Caco-2 (cell line): Measurements from ENCODE around the gene STAT2. TPM values are rescaled to one million over a fixed set of nuclear protein-coding genes. Genes with fewer than 3 reads are reported as not detected.
A peak's percentile ranks its signal among the peaks of the same experiment; 100 is the strongest.

Source experiments
- BruUV-seq: library from RNA; stranded (reverse); fragments of 400-500 nt; replicated peaks from 2 replicates; lab custom pipeline; 2021; lab: Mats Ljungman, UMichigan
- CTCF ChIA-PET: fragments of 300-600 bp; sonication (Branson Sonifier 250); formaldehyde crosslinking; loops from one replicate; lab custom pipeline; 2022; ENCODE audit warnings: antibody characterized with exemption; lab: Charles Lee
- POLR2A ChIA-PET: fragments of 300-600 bp; sonication (Branson Sonifier 250); formaldehyde crosslinking; loops from one replicate; lab custom pipeline; 2022; ENCODE audit warnings: antibody characterized with exemption; lab: Charles Lee
- DNase-seq, 2 experiments: peaks; one replicate each; pipeline versions ENCODE4 v3.0.0 to v3.0.0-alpha.2; 2020 to 2022
- H3K27me3 ChIP-seq: replicated peaks from 2 replicates; pipeline ENCODE4 v1.6.0; 2011; ENCODE audit warnings: low read length; ENCODE audit not compliant: control insufficient read depth, insufficient read depth
- H3K36me3 ChIP-seq: 2 replicates; pipeline ENCODE4 v1.5.1; 2011; ENCODE audit warnings: low read length; ENCODE audit not compliant: control insufficient read depth, insufficient read depth
- H3K4me1 ChIP-seq: fragments of 250-450 bp; sonication (Bioruptor Pico); 2 replicates; pipeline ENCODE4 v1.5.1; 2020; ENCODE audit warnings: mild to moderate bottlenecking
- H3K4me3 ChIP-seq: 2 replicates; pipeline ENCODE4 v1.5.1; 2011; ENCODE audit warnings: low read depth, mild to moderate bottlenecking, control low read depth, low read length
- H3K9me3 ChIP-seq: fragments of 250-450 bp; sonication (Bioruptor Pico); 2 replicates; pipeline ENCODE4 v1.5.1; 2020; ENCODE audit warnings: mild to moderate bottlenecking, moderate library complexity
- H3K27ac Mint-ChIP-seq: one replicate; pipeline ENCODE4 v1.8.0; 2022; ENCODE audit warnings: mixed read lengths; ENCODE audit not compliant: unreplicated experiment
- H3K27me3 Mint-ChIP-seq: one replicate; pipeline ENCODE4 v1.8.0; 2022; ENCODE audit warnings: mixed read lengths; ENCODE audit not compliant: insufficient read depth, unreplicated experiment
- H3K36me3 Mint-ChIP-seq: one replicate; pipeline ENCODE4 v1.8.0; 2022; ENCODE audit warnings: mild to moderate bottlenecking, mixed read lengths; ENCODE audit not compliant: insufficient read depth, unreplicated experiment
- H3K4me1 Mint-ChIP-seq: one replicate; pipeline ENCODE4 v1.8.0; 2022; ENCODE audit warnings: low read depth, mixed read lengths; ENCODE audit not compliant: unreplicated experiment
- H3K4me3 Mint-ChIP-seq: one replicate; pipeline ENCODE4 v1.8.0; 2022; ENCODE audit warnings: mild to moderate bottlenecking, moderate library complexity, mixed read lengths; ENCODE audit not compliant: unreplicated experiment
- H3K9me3 Mint-ChIP-seq: one replicate; pipeline ENCODE4 v1.8.0; 2022; ENCODE audit warnings: mixed read lengths; ENCODE audit not compliant: unreplicated experiment
- CTCF ChIP-seq, 2 experiments: fragments of 200-600 bp in 1 of 2; IDR thresholded peaks; 1 replicate in 1 of 2; 2 replicates in 1 of 2; pipeline versions ENCODE4 v1.5.1 to v1.8.0; 2011 to 2022; ENCODE audit warnings: antibody characterized with exemption in 1 of 2, control low read depth in 1 of 2, inconsistent platforms in 1 of 2, low read depth in 1 of 2, low read length in 1 of 2, mild to moderate bottlenecking in 1 of 2, moderate library complexity in 1 of 2; ENCODE audit not compliant: insufficient read depth in 1 of 2, severe bottlenecking in 1 of 2, unreplicated experiment in 1 of 2
- intact Hi-C: fragments of 100-400 bp; cut with micrococcal nuclease; formaldehyde crosslinking; loops from one replicate; pipeline ENCODE4 v1.10.0; 2022; ENCODE audit not compliant: unreplicated experiment
- total RNA-seq: library from RNA; stranded (reverse); gene quantifications from 2 replicates; pipeline ENCODE4 v1.2.3, GENCODE V29; 2022

Gene STAT2
- total RNA-seq, 1 experiment from 2014 or later = 76.7 TPM

GRCh38 chr12:56299853-56300643 is 59.9 kb downstream of the STAT2 start, which contains the start of gene CS:
CS (minus strand) TSS chr12:56300330; CDS start chr12:56300201, 129 bp downstream.
- intact Hi-C loops = loop anchor here (1.0 to 2.0 kb wide), 5 partner anchors 9 to 109 kb away; partner anchors contain the start of genes COQ10A and SLC39A5
- BruUV-seq = no TSS peak
- H3K36me3 ChIP-seq = no peaks in the 10 kb centered on the region
- TF ChIP-seq CTCF (IDR thresholded peaks at IDR 0.05; ENCODE audit: insufficient read depth in 1 of 2, low read depth in 1 of 2, low read length in 1 of 2, severe bottlenecking in 1 of 2, unreplicated experiment in 1 of 2) = no peak
- peak within 1 kb of the TSS; percentile 94 for H3K4me3 Mint-ChIP-seq
- peak; percentile 99 for DNase-seq
- no peaks in the 10 kb centered on the region for H3K27me3 Mint-ChIP-seq
- no peaks in the 10 kb centered on the region for H3K9me3 ChIP-seq
- no peaks in the 10 kb centered on the region for H3K27me3 ChIP-seq
- ChIA-PET POLR2A (interaction anchor here (0.5 to 2.0 kb wide), 6 partner anchors 16 to 175 kb away, joined by 3 to 7 read pairs (median 4); partner anchors contain the start of genes CNPY2, STAT2 and TIMELESS), CTCF (interaction anchor here (0.6 to 1.0 kb wide), 4 partner anchors 78 to 182 kb away, joined by 4 to 8 read pairs (median 4); partner anchors contain the start of genes RNF41 and ZC3H10)
- peaks cover 10% of the 10 kb centered on the region for H3K4me1 ChIP-seq
- H3K4me1 Mint-ChIP-seq = peaks cover 17% of the 10 kb centered on the region
- H3K4me3 ChIP-seq = peak within 1 kb of the TSS; percentile 63
- H3K36me3 Mint-ChIP-seq = peaks cover 59% of the 10 kb centered on the region
- no peaks in the 10 kb centered on the region for H3K9me3 Mint-ChIP-seq
- H3K27ac Mint-ChIP-seq = peak within 1 kb of the TSS; percentile 95

- no peak for TF ChIP-seq CTCF (IDR thresholded peaks at IDR 0.05; ENCODE audit: insufficient read depth in 1 of 2, low read depth in 1 of 2, low read length in 1 of 2, severe bottlenecking in 1 of 2, unreplicated experiment in 1 of 2)
- Mint-ChIP-seq H3K36me3 (peaks cover 52% of the 10 kb centered on the region), H3K9me3 (no peaks in the 10 kb centered on the region), H3K4me1 (peaks cover 17% of the 10 kb centered on the region), H3K27ac (peak overlapping the region; percentile 95), H3K4me3 (peak overlapping the region; percentile 94), H3K27me3 (no peaks in the 10 kb centered on the region)
- Histone ChIP-seq H3K36me3 (no peaks in the 10 kb centered on the region), H3K4me3 (peak overlapping the region; percentile 63), H3K9me3 (no peaks in the 10 kb centered on the region), H3K27me3 (no peaks in the 10 kb centered on the region), H3K4me1 (peaks cover 10% of the 10 kb centered on the region)
- intact Hi-C loops = no loop called here
- POLR2A ChIA-PET = interaction anchor here (0.6 to 2.0 kb wide), 7 partner anchors 17 to 150 kb away, joined by 3 to 7 read pairs (median 4); partner anchors contain the start of genes CNPY2, RNF41, STAT2 and TIMELESS
- DNase-seq = no peak
- TSS peak; percentile 53 for BruUV-seq
- CTCF ChIA-PET = interaction anchor here (0.6 to 0.7 kb wide), 2 partner anchors 24 to 128 kb away, joined by 4 read pairs; no protein-coding TSS in a partner anchor
Measured at GRCh38 chr12:56299308-56299852, 60.5 kb downstream of the STAT2 start.

- peak overlapping the region; percentile 95 for H3K27ac Mint-ChIP-seq
- peak overlapping the region; percentile 94 for H3K4me3 Mint-ChIP-seq
- no peak for DNase-seq
- CTCF ChIA-PET = interaction anchor here (0.6 kb wide), 1 partner anchor 23 kb away, joined by 4 read pairs; no protein-coding TSS in a partner anchor
- no peaks in the 10 kb centered on the region for H3K27me3 ChIP-seq
- intact Hi-C loops = no loop called here
- H3K4me3 ChIP-seq = peak overlapping the region; percentile 63
- POLR2A ChIA-PET = interaction anchor here (0.6 to 2.0 kb wide), 4 partner anchors 18 to 151 kb away, joined by 3 to 7 read pairs (median 4); partner anchors contain the start of genes CNPY2, RNF41 and TIMELESS
- no peaks in the 10 kb centered on the region for H3K36me3 ChIP-seq
- H3K4me1 Mint-ChIP-seq = peaks cover 17% of the 10 kb centered on the region
- peaks cover 11% of the 10 kb centered on the region for H3K4me1 ChIP-seq
- no TSS peak for BruUV-seq
- no peak for TF ChIP-seq CTCF (IDR thresholded peaks at IDR 0.05; ENCODE audit: insufficient read depth in 1 of 2, low read depth in 1 of 2, low read length in 1 of 2, severe bottlenecking in 1 of 2, unreplicated experiment in 1 of 2)
- H3K36me3 Mint-ChIP-seq = peaks cover 54% of the 10 kb centered on the region
- H3K27me3 Mint-ChIP-seq = no peaks in the 10 kb centered on the region
- H3K9me3 Mint-ChIP-seq = no peaks in the 10 kb centered on the region
- no peaks in the 10 kb centered on the region for H3K9me3 ChIP-seq
Measured at GRCh38 chr12:56298828-56299227, 61.1 kb downstream of the STAT2 start.
